ENCODE data around the gene MRFAP1.

Gene MRFAP1

DNA sequence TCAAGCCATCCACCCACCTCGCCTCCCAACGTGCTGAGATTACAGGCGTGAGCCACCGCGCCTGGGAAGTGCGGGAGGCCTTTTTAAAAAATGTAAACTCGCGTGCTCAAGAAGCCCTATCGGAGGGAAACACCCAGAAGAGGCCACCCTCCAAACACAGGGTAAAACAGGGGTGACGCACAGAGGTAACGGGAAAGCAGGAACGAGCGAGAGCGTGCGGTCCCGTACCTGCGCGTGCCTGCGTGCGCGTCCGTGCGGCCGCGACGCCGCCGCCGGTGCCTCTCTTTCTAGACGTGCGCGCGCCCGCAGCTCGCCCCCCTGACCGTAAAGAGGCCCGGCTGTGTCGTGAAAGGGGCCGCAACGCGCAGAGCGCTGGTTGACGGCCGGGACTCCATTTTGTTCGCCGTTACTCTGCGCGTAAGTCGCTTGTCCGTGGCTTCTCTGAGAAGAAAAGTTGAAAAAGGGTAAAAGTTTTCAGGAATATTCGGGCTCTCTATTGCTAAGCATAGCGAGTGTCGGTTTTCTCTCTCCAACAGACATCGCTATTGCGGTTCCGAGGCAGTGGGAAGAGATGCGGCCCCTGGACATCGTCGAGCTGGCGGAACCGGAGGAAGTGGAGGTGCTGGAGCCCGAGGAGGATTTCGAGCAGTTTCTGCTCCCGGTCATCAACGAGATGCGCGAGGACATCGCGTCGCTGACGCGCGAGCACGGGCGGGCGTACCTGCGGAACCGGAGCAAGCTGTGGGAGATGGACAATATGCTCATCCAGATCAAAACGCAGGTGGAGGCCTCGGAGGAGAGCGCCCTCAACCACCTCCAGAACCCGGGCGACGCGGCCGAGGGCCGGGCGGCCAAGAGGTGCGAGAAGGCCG lies at the start of gene MRFAP1:
Gene MRFAP1 (plus strand): TSS at position 394 of the 872 bp plus-strand sequence. CDS start 178 bp downstream, at position 572.
- DNase-seq = peak; percentile 75

DNA sequence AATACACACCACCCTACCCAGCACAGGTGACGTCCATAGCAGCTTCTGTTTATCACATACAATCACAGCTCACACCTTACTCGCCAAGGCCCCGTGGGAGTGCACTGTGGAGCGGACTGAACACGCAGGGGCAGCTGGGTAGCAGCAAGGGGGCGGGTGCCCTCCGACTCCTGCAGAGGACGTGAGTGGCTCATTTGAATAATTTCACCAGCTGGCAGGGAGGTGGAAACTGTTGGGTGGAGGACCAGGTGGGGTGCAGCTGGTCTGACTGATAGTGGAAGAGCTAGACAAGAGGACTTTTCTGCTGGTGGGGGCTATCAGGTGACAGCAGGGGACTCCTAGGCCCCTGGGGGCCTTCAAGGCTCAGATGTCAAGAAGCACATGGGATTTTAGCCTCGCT lies 49.2 kb upstream of the MRFAP1 start:
- no peak for DNase-seq

DNA sequence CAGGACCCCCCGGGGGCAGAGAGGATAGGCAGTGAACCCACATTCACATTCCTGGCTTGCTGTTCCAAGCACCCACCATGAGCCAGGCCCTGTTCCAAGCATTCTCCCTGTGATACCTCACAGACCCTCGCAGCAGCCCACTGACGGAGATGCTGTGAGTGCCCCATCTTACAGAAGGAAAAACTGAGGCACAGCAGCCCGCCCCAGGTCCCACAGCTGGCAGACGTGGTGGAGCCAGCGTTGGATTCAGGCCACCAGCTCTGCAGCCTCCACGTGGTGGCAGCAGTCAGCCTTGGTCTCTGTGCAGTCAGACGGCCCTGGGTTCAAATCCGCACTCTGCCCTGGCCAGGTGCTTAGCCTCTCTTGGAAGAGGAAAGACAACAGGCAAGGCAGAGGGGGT lies 48.7 kb upstream of the MRFAP1 start:
- no peak for DNase-seq

DNA sequence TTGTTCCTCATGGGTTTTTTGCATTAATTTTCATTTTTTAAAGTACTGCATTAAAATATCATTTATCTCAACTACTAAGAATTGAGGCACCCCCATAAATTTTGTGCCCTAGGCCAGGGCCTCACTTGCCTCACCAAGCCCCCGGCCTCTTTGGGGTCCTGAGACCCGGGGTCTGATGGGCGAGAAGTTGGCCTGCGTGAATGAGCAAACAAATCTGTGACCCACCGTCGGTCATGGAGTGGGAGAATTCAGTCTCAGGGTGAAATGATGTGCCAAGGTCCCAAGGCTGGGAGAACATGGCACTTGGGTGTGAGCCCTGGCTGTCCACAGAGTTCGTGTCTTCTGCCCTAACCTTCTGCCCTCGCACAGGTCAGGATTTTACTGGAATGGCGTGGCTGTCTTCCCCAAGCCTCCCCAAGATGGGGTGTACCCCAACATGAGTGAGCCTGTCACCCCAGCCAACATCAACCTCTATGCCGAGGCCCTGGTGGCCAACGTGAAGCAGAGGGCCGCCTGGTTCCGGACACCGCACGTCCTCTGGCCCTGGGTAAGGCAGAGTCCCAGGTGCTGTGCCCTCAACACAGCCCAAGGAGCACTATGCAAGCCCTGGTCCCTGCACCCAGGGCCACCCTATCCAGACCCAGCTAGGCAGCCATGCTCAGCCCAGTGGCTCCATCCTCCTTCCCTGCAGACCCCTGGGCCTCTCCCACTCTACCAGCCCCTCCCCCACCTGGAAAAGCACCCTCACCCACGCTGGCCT lies 47.5 kb upstream of the MRFAP1 start:
- no peak for DNase-seq

DNA sequence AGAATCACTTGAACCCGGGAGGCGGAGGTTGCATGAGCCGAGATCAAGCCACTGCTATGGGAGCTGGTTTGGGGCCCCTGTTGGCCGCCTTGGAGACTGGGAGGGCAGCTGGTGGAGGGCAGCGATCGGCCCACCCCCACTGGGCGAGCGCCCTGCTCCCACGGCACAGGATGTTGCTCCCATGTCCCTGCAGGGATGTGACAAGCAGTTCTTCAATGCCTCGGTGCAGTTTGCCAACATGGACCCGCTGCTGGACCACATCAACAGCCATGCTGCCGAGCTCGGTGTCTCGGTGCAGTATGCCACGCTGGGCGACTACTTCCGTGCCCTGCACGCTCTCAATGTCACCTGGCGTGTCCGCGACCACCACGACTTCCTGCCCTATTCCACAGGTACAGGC lies 46.1 kb upstream of the MRFAP1 start:
- DNase-seq = no peak

DNA sequence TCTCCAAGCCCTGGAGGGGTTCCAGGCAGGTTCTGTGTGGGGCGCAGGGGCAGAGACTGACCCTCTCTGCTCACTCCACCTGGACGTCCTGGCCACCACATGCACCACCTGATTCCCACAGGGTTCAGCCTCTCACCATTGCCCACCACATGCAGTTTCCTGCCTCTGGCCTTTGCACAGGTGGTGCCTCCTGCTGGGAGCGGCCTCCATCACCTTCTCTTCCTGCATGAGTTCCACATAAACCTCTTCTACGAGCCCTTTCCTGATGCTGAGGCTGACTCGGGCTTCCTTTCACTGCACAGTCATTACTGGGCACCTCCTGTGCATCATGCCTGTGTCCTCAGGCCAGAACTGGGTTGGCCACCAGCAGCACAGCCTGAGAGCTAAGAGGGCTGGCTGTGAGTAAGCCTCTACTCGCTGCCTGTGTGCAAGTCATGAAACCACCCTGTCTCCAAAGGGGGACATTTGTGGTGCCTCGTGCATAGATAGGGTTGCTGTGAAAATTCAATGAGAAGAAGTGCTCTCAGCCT lies 45.6 kb upstream of the MRFAP1 start:
- no peak for DNase-seq

DNA sequence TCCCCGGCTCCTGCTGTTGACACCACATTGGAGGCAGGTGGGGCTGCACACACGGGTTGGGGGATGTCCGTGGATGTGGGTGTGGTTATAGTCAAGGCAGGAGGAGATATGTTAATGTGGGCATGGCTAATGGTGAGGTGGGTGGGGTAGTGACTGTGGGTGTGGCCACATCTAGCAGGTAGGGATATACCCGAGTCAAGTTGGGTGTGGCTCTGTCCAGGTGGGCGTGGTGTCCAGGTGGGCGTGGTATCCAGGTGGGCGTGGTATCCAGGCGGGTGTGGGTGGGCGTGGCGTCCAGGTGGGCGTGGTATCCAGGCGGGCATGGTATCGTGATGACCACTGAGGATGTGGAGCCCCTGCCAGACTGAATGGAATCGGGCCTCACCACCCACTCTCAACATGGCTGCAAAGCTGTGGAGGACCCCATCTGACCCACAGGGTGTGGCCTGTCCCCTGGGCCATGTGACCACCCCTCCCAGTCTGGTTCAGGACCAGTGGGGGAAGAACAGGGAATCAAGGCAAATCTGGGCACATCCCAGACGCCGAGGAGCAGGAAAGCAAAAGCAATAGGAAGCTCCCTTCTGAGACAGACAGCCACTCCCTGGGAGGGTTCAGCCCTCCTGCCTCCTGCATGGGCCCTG lies 44.5 kb upstream of the MRFAP1 start:
- no peak for DNase-seq

DNA sequence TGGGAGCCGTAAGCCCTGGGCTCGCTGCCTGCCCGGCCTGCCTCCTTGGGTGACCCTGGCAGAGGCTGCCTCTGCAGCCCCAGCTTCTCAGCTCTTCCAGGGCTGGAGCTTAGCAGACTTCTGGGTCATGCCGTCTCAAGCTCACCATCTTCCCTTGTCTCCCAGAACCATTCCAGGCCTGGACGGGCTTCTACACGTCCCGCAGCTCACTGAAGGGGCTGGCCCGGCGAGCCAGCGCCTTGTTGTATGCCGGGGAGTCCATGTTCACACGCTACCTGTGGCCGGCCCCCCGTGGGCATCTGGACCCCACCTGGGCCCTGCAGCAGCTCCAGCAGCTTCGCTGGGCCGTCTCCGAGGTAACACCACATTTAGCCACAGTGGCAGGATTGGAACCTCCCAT lies 43.5 kb upstream of the MRFAP1 start:
- DNase-seq = no peak

DNA sequence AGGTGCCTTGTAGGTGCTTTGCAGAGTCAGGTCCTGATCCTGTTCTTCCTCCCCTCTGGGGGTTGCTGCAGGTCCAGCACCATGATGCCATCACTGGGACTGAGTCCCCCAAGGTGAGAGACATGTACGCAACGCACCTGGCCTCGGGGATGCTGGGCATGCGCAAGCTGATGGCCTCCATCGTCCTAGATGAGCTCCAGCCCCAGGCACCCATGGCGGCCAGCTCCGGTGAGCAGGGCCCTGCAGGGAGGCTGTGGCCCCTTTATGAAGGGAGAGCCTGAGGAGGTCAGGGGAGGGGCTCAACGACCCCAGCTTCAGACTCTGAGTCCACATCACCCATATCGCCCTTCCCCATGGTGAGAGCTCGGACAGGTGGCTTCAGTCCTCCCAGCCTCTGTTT lies 42.4 kb upstream of the MRFAP1 start:
- DNase-seq = no peak

DNA sequence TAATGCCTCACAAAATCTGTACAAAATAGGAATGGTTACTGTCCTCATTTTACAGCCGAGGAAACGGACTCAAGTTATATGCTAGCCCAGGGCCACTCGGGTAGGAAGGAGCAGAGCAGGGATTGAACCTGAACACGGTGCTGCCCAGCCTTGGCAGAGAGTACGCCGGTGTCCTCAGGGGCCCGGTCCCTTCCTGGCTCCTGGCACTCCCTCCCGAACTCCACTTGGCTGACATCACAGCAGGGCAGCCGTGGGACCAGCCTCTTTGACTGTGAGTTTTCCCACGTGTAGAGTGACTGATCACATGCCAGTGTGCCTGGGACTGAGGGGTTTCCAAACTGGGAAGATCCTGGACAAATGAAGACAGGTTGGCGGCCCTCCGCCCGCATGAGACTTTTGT lies 41.8 kb upstream of the MRFAP1 start:
- DNase-seq = no peak

DNA sequence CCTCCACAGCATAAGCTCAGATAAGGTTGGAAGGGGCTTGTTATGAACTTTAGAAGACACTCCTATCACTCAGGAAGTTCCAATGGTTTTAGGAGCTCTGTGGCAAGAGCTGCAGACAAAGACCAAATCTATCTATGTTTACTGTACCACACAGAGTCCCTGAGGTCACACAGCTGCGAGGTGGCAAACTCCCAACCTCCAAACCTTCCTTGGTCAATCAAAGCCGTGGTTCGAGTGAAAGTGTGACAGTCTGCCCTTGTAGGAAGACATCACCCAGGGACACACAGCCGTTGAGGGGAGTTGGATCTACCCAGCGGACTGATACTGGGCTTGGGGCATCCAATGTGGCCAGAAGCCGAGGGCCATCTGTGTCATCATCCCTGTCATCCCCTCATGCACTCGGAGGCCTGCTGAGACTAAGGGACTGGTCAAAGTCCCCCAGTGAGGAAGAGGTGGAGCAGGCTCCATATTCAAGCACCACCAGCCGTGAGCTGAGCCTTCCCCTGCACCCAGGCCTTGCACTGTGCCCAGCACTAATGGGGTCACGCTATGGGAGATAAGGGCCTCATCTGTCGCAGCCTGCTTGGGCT lies 38.7 kb upstream of the MRFAP1 start:
- DNase-seq = no peak

DNA sequence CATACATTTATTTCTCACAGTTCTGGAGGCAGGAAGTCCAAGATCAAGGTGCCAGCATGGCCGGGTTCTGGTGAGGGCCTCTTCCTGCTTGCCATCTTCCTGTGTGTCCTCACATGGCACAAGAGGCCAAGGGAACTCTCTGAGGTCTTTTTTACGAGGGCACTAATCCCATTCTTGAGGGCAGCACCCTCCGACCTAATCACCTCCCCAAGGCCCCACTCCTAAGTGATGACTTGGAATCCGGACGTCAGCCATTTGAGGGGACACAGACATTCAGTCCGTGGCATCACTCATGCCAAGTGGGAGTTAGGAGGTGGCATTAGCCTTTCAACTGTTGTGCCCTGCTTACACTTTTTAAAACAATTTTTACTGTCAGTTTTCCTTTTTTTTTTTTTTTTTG lies 38.2 kb upstream of the MRFAP1 start:
- no peak for DNase-seq

DNA sequence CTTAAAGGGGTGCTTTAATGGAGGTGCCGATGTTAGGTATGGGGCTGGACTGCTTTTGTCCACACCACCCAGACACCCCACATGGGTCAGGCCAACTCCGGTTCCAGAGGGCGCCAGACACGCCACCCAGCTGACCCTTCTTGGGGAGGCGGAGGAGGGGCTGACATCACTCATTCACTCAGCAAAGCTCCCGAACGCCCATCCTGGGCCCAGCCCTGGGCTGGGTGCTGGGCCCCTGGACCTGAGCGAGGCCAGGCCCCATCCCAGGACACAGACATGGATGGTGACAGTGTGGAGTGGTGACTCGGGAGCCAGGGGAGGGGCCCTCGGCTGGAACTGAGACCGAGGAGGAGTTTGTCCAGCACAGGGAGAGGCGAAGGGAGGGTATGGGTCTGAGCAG lies 37.4 kb upstream of the MRFAP1 start:
- no peak for DNase-seq

DNA sequence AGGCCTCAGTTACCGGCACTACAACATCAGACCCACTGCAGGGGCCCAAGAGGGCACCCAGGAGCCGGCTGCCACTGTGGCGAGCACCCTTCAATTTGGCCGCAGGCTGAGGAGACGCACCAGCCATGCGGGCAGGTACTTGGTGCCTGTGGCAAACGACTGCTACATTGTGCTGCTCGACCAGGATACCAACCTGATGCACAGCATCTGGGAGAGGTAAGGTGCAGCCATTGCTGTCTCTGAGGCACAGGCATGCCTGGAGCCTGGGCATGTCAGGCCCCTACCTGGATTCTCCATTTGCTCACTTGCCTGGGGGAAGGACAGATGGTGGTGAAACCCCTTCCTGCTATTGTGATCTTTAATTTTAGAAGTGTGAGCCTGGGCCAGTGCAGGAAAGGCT lies 35.4 kb upstream of the MRFAP1 start:
- DNase-seq = no peak

DNA sequence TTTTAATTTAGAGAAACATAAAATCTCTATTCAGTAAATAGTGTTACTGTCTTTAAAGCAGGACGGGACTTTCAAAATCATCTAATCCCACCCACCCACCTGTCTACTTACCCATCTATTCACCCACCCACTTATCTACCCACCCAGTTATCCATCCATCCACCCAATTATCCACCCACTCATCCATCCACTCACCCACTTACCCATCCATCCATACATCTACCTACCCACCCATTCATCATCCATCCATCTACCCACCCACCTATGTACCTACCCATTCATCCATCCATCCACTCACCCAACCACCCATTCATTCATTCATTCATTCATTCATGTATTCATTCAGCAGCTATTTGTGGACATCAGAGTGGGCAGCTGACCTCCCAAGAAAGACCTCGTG lies 34.9 kb upstream of the MRFAP1 start:
- no peak for DNase-seq

DNA sequence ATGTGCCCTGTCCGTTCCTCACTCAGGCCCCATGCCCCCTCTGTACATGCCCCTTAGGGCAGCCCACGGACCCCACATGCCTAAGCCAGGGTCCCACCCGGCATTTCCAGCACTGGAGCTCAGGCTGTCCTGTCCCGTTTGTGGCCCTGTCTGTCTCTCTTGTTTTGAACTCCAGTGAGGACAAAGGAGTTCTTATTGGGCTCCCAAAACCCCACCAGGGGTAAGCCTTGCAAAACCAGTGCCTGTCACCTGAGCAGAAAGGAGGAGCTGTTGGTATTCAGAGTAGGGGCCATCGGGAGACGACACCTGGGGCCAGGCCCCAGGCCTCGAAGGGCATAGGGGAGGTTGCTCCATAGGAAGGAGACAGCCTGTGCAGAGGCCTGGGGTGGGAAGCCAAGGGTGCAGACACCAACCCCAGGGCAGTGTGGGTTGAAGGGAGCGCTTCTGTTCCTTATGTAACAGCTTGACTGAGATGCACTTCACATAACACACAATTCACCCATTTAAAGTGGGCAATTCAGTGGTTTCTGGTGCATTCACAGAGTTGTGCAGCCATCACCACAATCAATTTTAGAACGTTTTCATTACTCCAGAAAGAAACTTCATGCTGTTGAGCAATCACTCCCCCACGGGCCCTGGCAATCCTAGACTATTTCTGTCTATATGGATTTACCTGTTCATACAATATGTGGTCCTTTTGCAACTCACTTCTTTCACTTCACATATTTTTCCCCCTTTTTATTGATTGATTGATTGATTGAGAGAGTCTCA lies 33.8 kb upstream of the MRFAP1 start:
- no peak for DNase-seq

DNA sequence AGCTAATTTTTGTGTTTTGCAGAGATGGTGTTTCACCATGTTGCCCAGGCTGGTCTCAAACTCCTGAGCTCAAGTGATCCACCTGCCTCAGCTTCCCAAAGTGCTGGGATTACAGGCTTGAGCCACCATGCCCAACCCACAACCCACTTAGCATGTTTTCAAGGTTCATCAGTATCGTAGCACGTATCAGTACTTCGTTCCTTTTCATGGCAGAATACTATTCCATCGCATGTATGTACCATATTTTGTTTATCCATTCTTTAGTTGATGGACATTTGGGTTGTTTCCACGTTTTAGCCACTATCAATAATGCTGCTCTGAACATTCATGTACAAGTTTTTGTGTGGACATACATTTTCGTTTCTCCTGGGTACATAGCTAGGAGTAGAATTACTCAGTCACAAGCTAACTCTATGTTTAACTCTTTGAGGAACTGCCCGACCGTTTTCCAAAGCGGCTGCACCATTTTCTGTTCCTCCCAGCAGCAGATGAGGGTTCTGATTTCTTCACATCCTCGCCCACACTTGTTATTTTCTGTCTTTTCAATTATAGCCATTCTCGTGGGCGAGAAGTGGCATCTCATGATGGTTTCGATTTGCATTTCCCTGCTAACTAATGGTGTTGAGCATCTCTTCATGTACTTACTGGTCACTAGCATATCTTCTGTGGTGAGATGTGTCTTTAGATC lies 33.0 kb upstream of the MRFAP1 start:
- DNase-seq = no peak

DNA sequence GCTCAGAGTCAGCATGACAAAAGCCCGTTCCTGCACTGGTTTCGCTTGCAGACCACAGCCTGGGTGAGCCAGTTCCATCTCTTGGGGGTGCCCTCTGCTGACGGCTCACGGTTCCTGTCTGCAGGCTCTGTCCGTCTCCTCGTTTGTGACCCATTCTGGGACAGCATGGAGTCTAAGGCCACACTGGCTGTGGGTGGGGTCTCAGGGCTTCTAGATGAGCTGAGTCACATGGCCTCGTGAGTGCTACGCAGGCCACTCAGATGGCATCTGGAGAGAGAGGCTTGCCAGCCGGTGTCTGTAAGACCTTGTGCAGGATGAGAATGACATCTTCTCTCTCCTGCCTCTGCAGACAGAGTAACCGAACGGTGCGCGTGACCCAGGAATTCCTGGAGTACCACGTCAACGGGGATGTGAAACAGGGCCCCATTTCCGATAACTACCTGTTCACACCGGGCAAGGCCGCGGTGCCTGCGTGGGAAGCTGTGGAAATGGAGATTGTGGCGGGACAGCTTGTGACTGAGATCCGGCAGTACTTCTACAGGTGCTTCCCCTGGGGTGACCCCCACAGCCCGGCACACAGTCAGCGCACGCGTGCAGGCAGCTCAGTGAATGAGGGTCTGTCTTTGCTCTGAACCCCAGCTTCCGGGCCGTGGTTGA lies 31.6 kb upstream of the MRFAP1 start:
- no peak for DNase-seq

DNA sequence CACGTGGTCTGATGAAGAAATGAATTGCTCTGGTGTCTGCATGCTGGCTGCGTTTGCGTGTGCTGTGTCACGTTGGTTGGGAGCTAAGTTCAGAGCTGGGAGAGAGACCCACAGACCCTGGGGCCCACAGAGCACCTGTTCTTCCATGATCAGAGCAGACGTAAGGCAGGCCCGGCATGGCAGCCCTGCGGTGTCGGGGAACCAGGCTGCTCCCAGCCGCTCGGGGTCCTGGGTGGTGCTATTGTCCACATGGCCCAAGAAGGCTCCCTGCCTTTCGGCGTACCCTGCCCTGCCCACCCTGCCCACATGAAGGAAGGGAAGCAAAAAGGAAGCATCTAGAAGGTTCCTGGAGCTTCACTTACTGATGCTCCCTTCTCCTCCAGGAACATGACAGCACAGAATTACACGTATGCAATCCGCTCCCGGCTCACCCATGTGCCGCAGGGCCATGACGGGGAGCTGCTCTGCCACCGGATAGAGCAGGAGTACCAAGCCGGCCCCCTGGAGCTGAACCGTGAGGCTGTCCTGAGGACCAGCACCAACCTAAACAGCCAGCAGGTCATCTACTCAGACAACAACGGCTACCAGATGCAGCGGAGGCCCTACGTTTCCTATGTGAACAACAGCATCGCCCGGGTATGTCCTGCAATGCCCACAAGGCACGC lies 30.9 kb upstream of the MRFAP1 start:
- no peak for DNase-seq

DNA sequence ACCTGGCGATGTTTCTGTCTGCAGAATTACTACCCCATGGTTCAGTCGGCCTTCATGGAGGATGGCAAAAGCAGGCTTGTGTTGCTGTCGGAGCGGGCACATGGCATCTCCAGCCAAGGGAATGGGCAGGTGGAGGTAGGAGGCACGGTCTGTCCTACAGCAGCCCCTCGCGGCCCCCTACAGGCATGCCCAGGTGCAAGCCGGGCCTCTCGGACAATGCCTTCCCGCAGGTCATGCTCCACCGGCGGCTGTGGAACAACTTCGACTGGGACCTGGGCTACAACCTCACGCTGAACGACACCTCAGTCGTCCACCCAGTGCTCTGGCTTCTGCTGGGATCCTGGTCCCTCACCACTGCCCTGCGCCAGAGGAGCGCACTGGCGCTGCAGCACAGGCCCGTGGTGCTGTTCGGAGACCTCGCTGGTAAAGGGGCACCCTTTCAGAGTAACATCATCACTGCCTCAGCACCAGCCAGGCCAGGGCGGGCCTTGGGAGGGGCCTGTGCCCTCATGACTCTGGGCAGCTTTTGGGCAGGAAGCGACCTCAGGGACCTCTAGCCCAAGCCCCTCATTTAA lies 29.5 kb upstream of the MRFAP1 start:
- DNase-seq = no peak
